H1 (cell line): ENCODE measurements around the gene STAG1. TPM values are rescaled to one million over a fixed set of nuclear protein-coding genes. Genes with fewer than 3 reads are reported as not detected.

Experiments
- CTCF ChIA-PET: fragments of 300-600 bp; sonication (Branson Sonifier 250); formaldehyde crosslinking; loops from one replicate; lab custom pipeline; 2021; ENCODE audit not compliant: partially characterized antibody; lab: Charles Lee
- POLR2A ChIA-PET: fragments of 300-600 bp; sonication (Branson Sonifier 250); formaldehyde crosslinking; loops from one replicate; lab custom pipeline; 2021; ENCODE audit warnings: inconsistent platforms; ENCODE audit not compliant: partially characterized antibody; lab: Charles Lee
- DNase-seq, 2 experiments: peaks; one replicate each; pipeline versions ENCODE4 v3.0.0 to v3.0.0-alpha.2; 2010 to 2022; ENCODE audit warnings: low spot score in 2 of 2, low read depth in 1 of 2, mixed read lengths in 1 of 2
- FAIRE-seq: peaks from 2 replicates; lab custom pipeline; 2011; peaks lifted over from hg19 to GRCh38; lab: Jason Lieb, UNC
- H2AFZ ChIP-seq: 2 replicates; pipeline ENCODE4 v1.8.1; 2012; ENCODE audit warnings: low read length, inconsistent platforms
- H2AK5ac ChIP-seq: 2 replicates; pipeline ENCODE4 v1.6.1; 2013; ENCODE audit warnings: low read depth, low read length
- H2BK120ac ChIP-seq: replicated peaks from 2 replicates; pipeline ENCODE3; 2013; ENCODE audit warnings: low read depth, low read length, inconsistent platforms
- H2BK12ac ChIP-seq: 2 replicates; pipeline ENCODE4 v1.6.1; 2013; ENCODE audit warnings: low read depth, low read length
- H2BK15ac ChIP-seq: 2 replicates; pipeline ENCODE4 v1.6.1; 2013; ENCODE audit warnings: low read length
- H2BK20ac ChIP-seq: 2 replicates; pipeline ENCODE4 v1.6.1; 2013; ENCODE audit warnings: low read length
- H2BK5ac ChIP-seq: 2 replicates; pipeline ENCODE4 v1.6.1; 2013; ENCODE audit warnings: low read depth, low read length
- H3K14ac ChIP-seq: 2 replicates; pipeline ENCODE4 v1.6.1; 2013; ENCODE audit warnings: inconsistent platforms; ENCODE audit not compliant: insufficient read length
- H3K18ac ChIP-seq: 2 replicates; pipeline ENCODE4 v1.6.1; 2013; ENCODE audit warnings: low read length; ENCODE audit errors: extremely low read depth
- H3K23ac ChIP-seq: 2 replicates; pipeline ENCODE4 v1.6.1; 2013; ENCODE audit warnings: inconsistent platforms; ENCODE audit not compliant: insufficient read length
- H3K23me2 ChIP-seq: 2 replicates; pipeline ENCODE4 v1.6.1; 2013; ENCODE audit warnings: low read depth, low read length
- H3K27ac ChIP-seq: 2 replicates; pipeline ENCODE4 v1.6.1; 2011; ENCODE audit warnings: low read depth, low read length, inconsistent platforms
- H3K27me3 ChIP-seq, 4 experiments: replicated peaks in 1 of 4; 1 replicate in 1 of 4; 2 replicates in 3 of 4; pipeline versions ENCODE4 v1.6.1 to v1.8.1; 2011 to 2013; ENCODE audit warnings: low read length in 3 of 4, mild to moderate bottlenecking in 3 of 4, inconsistent platforms in 2 of 4, mixed read lengths in 2 of 4, moderate library complexity in 1 of 4; ENCODE audit not compliant: control insufficient read depth in 3 of 4, insufficient read depth in 3 of 4; ENCODE audit errors: extremely low read depth in 1 of 4
- H3K36me3 ChIP-seq, 4 experiments: 2 replicates each; pipeline versions ENCODE4 v1.6.1 to v1.8.1; 2011 to 2013; ENCODE audit warnings: mild to moderate bottlenecking in 4 of 4, low read length in 3 of 4, moderate library complexity in 2 of 4, control low read depth in 1 of 4, inconsistent platforms in 1 of 4; ENCODE audit not compliant: insufficient read depth in 4 of 4, control insufficient read depth in 2 of 4
- H3K4ac ChIP-seq: replicated peaks from 2 replicates; pipeline ENCODE3; 2013; ENCODE audit warnings: low read length, low read depth, mixed read lengths, inconsistent platforms; ENCODE audit not compliant: insufficient read length
- H3K4me1 ChIP-seq, 4 experiments: replicated peaks in 1 of 4; 1 replicate in 1 of 4; 2 replicates in 3 of 4; pipeline versions ENCODE4 v1.6.1 to v1.8.1; 2011 to 2013; ENCODE audit warnings: low read length in 3 of 4, inconsistent platforms in 2 of 4, mixed read lengths in 1 of 4; ENCODE audit not compliant: insufficient read depth in 4 of 4, control insufficient read depth in 3 of 4
- H3K4me2 ChIP-seq, 2 experiments: 2 replicates each; pipeline versions ENCODE4 v1.6.1 to v1.8.1; 2011 to 2013; ENCODE audit warnings: low read depth in 2 of 2, low read length in 2 of 2, control low read depth in 1 of 2, inconsistent platforms in 1 of 2, mild to moderate bottlenecking in 1 of 2; ENCODE audit not compliant: insufficient read depth in 1 of 2
- H3K4me3 ChIP-seq, 4 experiments: fragments of 200-600, 300-600 bp in 1 of 4; sonication (generic), shearing (Covaris generic), sonication (Bioruptor Twin) in 1 of 4; 2 replicates each; pipeline versions ENCODE4 v1.5.1 to v1.8.1; 2011 to 2016; ENCODE audit warnings: low read length in 4 of 4, low read depth in 3 of 4, control low read depth in 2 of 4, inconsistent platforms in 2 of 4, mild to moderate bottlenecking in 2 of 4, mixed read lengths in 1 of 4, moderate library complexity in 1 of 4; ENCODE audit not compliant: insufficient read depth in 2 of 4; ENCODE audit errors: extremely low read depth in 1 of 4
- H3K56ac ChIP-seq: replicated peaks from 2 replicates; pipeline ENCODE3; 2013; ENCODE audit warnings: low read depth, mild to moderate bottlenecking, mixed read lengths, low read length, inconsistent platforms; ENCODE audit not compliant: insufficient read length
- H3K79me1 ChIP-seq: 2 replicates; pipeline ENCODE4 v1.6.1; 2013; ENCODE audit warnings: low read depth, low read length, control low read depth
- H3K79me2 ChIP-seq, 2 experiments: 2 replicates each; pipeline versions ENCODE4 v1.6.1 to v1.8.1; 2012 to 2013; ENCODE audit warnings: low read length in 2 of 2, mild to moderate bottlenecking in 2 of 2, inconsistent platforms in 1 of 2; ENCODE audit not compliant: insufficient read depth in 2 of 2, control insufficient read depth in 1 of 2
- H3K9ac ChIP-seq, 4 experiments: replicated peaks in 1 of 4; 1 replicate in 1 of 4; 2 replicates in 3 of 4; pipeline versions ENCODE4 v1.6.1 to v1.8.1; 2011 to 2013; ENCODE audit warnings: low read depth in 3 of 4, low read length in 3 of 4, control low read depth in 2 of 4, mild to moderate bottlenecking in 2 of 4, moderate library complexity in 2 of 4, inconsistent platforms in 1 of 4; ENCODE audit errors: extremely low read depth in 1 of 4
- H3K9me3 ChIP-seq, 2 experiments: 2 replicates each; pipeline versions ENCODE4 v1.6.1 to v1.8.1; 2012 to 2013; ENCODE audit warnings: mild to moderate bottlenecking in 2 of 2, moderate library complexity in 2 of 2, control low read depth in 1 of 2, inconsistent platforms in 1 of 2, low read depth in 1 of 2, low read length in 1 of 2, mixed read lengths in 1 of 2; ENCODE audit not compliant: insufficient read depth in 2 of 2
- H4K20me1 ChIP-seq, 2 experiments: replicated peaks in 1 of 2; 2 replicates each; pipeline versions ENCODE3 to v1.8.1; 2011 to 2013; ENCODE audit warnings: inconsistent platforms in 2 of 2, low read length in 2 of 2, mild to moderate bottlenecking in 1 of 2; ENCODE audit not compliant: insufficient read depth in 2 of 2, control insufficient read depth in 1 of 2
- H4K5ac ChIP-seq: 2 replicates; pipeline ENCODE4 v1.6.1; 2013; ENCODE audit warnings: low read length, low read depth, mixed read lengths, inconsistent platforms; ENCODE audit not compliant: insufficient read length
- H4K8ac ChIP-seq: 2 replicates; pipeline ENCODE4 v1.8.0; 2013; ENCODE audit warnings: mild to moderate bottlenecking, moderate library complexity, low read length, inconsistent platforms; ENCODE audit not compliant: insufficient read depth; ENCODE audit errors: extremely low read depth
- H4K91ac ChIP-seq: replicated peaks from 2 replicates; pipeline ENCODE3; 2013; ENCODE audit warnings: low read length, mixed read lengths, inconsistent platforms; ENCODE audit not compliant: insufficient read length
- BACH1 ChIP-seq: IDR thresholded peaks from 2 replicates; pipeline ENCODE4 v1.6.1; 2012; ENCODE audit warnings: low read length, improper control_type of control experiment
- BCL11A ChIP-seq, 2 experiments: IDR thresholded peaks; one replicate each; pipeline ENCODE4 v1.6.1; 2011; ENCODE audit warnings: low read depth in 2 of 2, low read length in 2 of 2, mild to moderate bottlenecking in 2 of 2
- BRCA1 ChIP-seq: IDR thresholded peaks from 2 replicates; pipeline ENCODE4 v1.6.1; 2012; ENCODE audit warnings: low read depth, low read length, improper control_type of control experiment
- CBX5 ChIP-seq: fragments of 300-800, 300-1000 bp; sonication (generic); IDR thresholded peaks from 2 replicates; pipeline ENCODE4 v1.7.1; 2016; ENCODE audit warnings: antibody characterized with exemption, low read length, low read depth
- CHD1 ChIP-seq: IDR thresholded peaks from 2 replicates; pipeline ENCODE4 v1.6.1; 2012; ENCODE audit warnings: low read depth, low read length, improper control_type of control experiment
- HDAC6 ChIP-seq: IDR thresholded peaks from one replicate; pipeline ENCODE4 v1.7.1; 2012; ENCODE audit warnings: low read depth, mild to moderate bottlenecking, inconsistent platforms, low read length, moderate library complexity
- KDM1A ChIP-seq: fragments of 200-600, 300-600 bp; sonication (generic); IDR thresholded peaks from 2 replicates; pipeline ENCODE4 v1.7.1; 2016; ENCODE audit warnings: mild to moderate bottlenecking, low read length, borderline replicate concordance
- RXRA ChIP-seq: IDR thresholded peaks from 2 replicates; pipeline ENCODE4 v1.6.1; 2011; ENCODE audit warnings: low read depth, mild to moderate bottlenecking, low read length, moderate library complexity; ENCODE audit not compliant: insufficient read depth
- SIN3A ChIP-seq, 2 experiments: IDR thresholded peaks in 1 of 2; conservative IDR thresholded peaks in 1 of 2; 2 replicates each; pipeline ENCODE4 v1.6.1; 2011 to 2012; ENCODE audit warnings: low read length in 2 of 2, improper control_type of control experiment in 1 of 2, low read depth in 1 of 2, mild to moderate bottlenecking in 1 of 2
- SP2 ChIP-seq: IDR thresholded peaks from 2 replicates; pipeline ENCODE4 v1.6.1; 2012; ENCODE audit warnings: mild to moderate bottlenecking, low read length, inconsistent platforms
- SP4 ChIP-seq: IDR thresholded peaks from 2 replicates; pipeline ENCODE4 v1.6.1; 2012; ENCODE audit warnings: low read length, inconsistent platforms
- SUZ12 ChIP-seq: fragments of 200-600 bp; sonication (generic); IDR thresholded peaks from 2 replicates; pipeline ENCODE4 v1.6.1; 2012; ENCODE audit warnings: mild to moderate bottlenecking, inconsistent platforms, low read length, moderate library complexity, mixed read lengths
- TBP ChIP-seq: IDR thresholded peaks from 2 replicates; pipeline ENCODE4 v1.6.1; 2011; ENCODE audit warnings: low read depth, low read length, improper control_type of control experiment
- WGBS, 2 experiments: shearing (Covaris generic) in 1 of 2; methylation state at CpG; one replicate each; pipeline versions ENCODE4 v1.1.6 to v1.1.7; 2013 to 2015; ENCODE audit warnings: low lambda C conversion rate in 2 of 2, mixed read lengths in 2 of 2, inconsistent platforms in 1 of 2, low coverage in 1 of 2, missing lambda C conversion rate in 1 of 2; ENCODE audit not compliant: insufficient replicate concordance in 2 of 2, insufficient coverage in 1 of 2, insufficient read length in 1 of 2; ENCODE audit errors: extremely low coverage in 1 of 2, missing lambda C conversion rate in 1 of 2; 5-methylcytosine and 5-hydroxymethylcytosine counted together
- polyA plus RNA-seq, 7 experiments: library from polyadenylated mRNA; depleted of rRNA in 3 of 7; stranded (reverse) in 5 of 7; unstranded in 2 of 7; fragments of >200 nt in 5 of 7; fragments of 200-250 nt in 2 of 7; gene quantifications; 1 replicate in 5 of 7; 2 replicates in 1 of 7; 4 replicates in 1 of 7; pipeline versions ENCODE4 v1.2.1 to v1.2.3, GENCODE V29; 2011 to 2013; ENCODE audit warnings: missing spikeins in 2 of 7, mixed read lengths in 2 of 7
- total RNA-seq: library from RNA; stranded (reverse); fragmentation: NEBNext Ultra II Directional; extraction: Animal tissue kit (Norgen Biotek cat#: 25700); gene quantifications from 2 replicates; pipeline ENCODE4 v1.2.1, GENCODE V29; 2021
- TF ChIP-seq, protein P1 (sequence below): IDR thresholded peaks from 2 replicates; pipeline ENCODE4 v1.6.1; 2011; ENCODE audit warnings: low read depth, mild to moderate bottlenecking, low read length; ENCODE audit not compliant: insufficient read depth

STAG1 gene
- total and polyA plus RNA-seq, 2 of the 8 experiments (the other 6 are each of a cell fraction or from before 2014, with no cell fraction given): 4.6 to 23.4 TPM

DNA sequence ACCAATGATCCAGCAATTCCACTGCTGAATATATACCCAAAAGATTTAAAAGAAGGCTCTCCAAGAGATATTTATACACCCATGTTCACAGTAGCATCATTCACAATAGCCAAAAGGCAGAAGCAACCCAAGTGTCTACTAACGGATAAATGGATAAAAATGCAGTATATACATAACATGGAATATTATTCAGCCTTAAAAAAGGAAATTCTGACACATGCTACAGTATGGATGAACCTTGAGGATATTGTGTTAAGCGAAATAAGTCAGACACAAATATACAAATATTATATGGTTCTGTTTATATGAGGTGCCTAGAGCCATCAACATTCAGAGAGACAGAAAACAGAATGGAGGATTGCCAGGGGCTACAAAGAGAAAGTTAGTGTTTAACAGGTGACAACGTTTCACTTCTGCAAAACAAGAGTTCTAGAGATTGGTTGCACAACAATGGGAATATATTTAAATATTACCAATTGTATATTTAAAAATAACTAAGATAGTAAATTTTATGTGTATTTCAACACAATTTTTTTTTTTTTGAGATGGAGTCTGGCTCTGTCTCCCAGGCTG lies 69.4 kb downstream of the STAG1 start:
- no peak overlapping the region for H3K4me2 ChIP-seq
- H2BK15ac ChIP-seq: no peak overlapping the region
- no peak overlapping the region for H4K8ac ChIP-seq
- peaks cover 0 to 63% of the 10 kb centered on the region in 2 experiments; a peak in 2 of 4 replicates for H3K79me2 ChIP-seq
- no peaks in the 10 kb centered on the region for H4K20me1 ChIP-seq
- DNase-seq (no peak), FAIRE-seq (no peak)
- H3K14ac ChIP-seq: no peak overlapping the region
- POLR2A ChIA-PET: no interaction called here
- H3K23me2 ChIP-seq: no peaks in the 10 kb centered on the region
- no peaks in the 10 kb centered on the region for H3K36me3 ChIP-seq
- no peak overlapping the region for H3K9ac ChIP-seq
- no peak overlapping the region for H2BK5ac ChIP-seq
- H3K23ac ChIP-seq: no peak overlapping the region
- no peaks in the 10 kb centered on the region for H3K9me3 ChIP-seq
- H2AK5ac ChIP-seq: no peak overlapping the region
- H3K4me1 ChIP-seq: peaks cover 0 to 3% (median 0%) of the 10 kb centered on the region in 4 experiments; a peak in 1 of 7 replicates
- H2BK120ac ChIP-seq: no peak overlapping the region
- CTCF ChIA-PET: interaction anchor here (0.6 to 0.7 kb wide), 2 partner anchors 51 to 292 kb away, joined by 3 to 4 read pairs; no protein-coding TSS in a partner anchor
- no peak overlapping the region for H3K4me3 ChIP-seq
- peaks cover 2% of the 10 kb centered on the region; the same call in 1 of the 2 replicates for H3K79me1 ChIP-seq
- H2AFZ ChIP-seq: no peak overlapping the region
- H3K4ac ChIP-seq: no peak overlapping the region
- H2BK20ac ChIP-seq: no peak overlapping the region
- WGBS, 2 experiments: 90% methylated on average over 3 of the region's 3 CpGs; no CpG with 5 or more reads in 1 of the 2 experiments
- no peak overlapping the region for H3K56ac ChIP-seq
- H4K5ac ChIP-seq: no peak overlapping the region
- no peak overlapping the region for H2BK12ac ChIP-seq
- H3K27ac ChIP-seq: no peak overlapping the region
- H4K91ac ChIP-seq: no peak overlapping the region
- no peaks in the 10 kb centered on the region for H3K27me3 ChIP-seq
- no peak overlapping the region for H3K18ac ChIP-seq
- TF ChIP-seq SUZ12: no peak
- no peak for TF ChIP-seq SP2
- TF ChIP-seq BCL11A (IDR thresholded peaks at IDR 0.05; ENCODE audit: low read depth in 2 of 2, low read length in 2 of 2): no peak
- no peak for TF ChIP-seq SP4
- no peak for TF ChIP-seq HDAC6
- no peak for TF ChIP-seq CHD1
- no peak for TF ChIP-seq KDM1A
- no peak for TF ChIP-seq RXRA
- no peak for TF ChIP-seq SIN3A (conservative IDR thresholded peaks at IDR 0.05 in 1 of 2, IDR thresholded peaks at IDR 0.05 in 1 of 2; ENCODE audit: low read depth in 1 of 2, low read length in 2 of 2)
- TF ChIP-seq CBX5: no peak
- TF ChIP-seq BRCA1: no peak
- TF ChIP-seq BACH1: no peak
- TF ChIP-seq TBP: no peak
- TF ChIP-seq, protein P1, sequence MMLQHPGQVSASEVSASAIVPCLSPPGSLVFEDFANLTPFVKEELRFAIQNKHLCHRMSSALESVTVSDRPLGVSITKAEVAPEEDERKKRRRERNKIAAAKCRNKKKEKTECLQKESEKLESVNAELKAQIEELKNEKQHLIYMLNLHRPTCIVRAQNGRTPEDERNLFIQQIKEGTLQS: no peak
